T-helper 2 cell (primary cell): ENCODE data around the gene MAPK8.

Source experiments
- DNase-seq, 5 experiments: peaks; one replicate each; pipeline versions ENCODE4 v3.0.0 to v3.0.0-alpha.2; 2012 to 2022

The MAPK8 gene

GRCh38 chr10:48450741-48451466 is 144.4 kb downstream of the MAPK8 start:
- no peak for DNase-seq

GRCh38 chr10:48451969-48452878 is 145.7 kb downstream of the MAPK8 start:
- DNase-seq: no peak

GRCh38 chr10:48452879-48453412 is 146.5 kb downstream of the MAPK8 start:
- no peak for DNase-seq

GRCh38 chr10:48453451-48454301 is 147.2 kb downstream of the MAPK8 start:
- no peak for DNase-seq

- DNase-seq: no peak
Observed at GRCh38 chr10:48454302-48455054, 148.0 kb downstream of the MAPK8 start.

GRCh38 chr10:48455055-48455391 is 148.5 kb downstream of the MAPK8 start:
- DNase-seq: no peak

GRCh38 chr10:48455392-48456151 is 149.1 kb downstream of the MAPK8 start:
- DNase-seq: no peak

- DNase-seq: no peak
Observed at GRCh38 chr10:48456361-48456804, 149.9 kb downstream of the MAPK8 start.

GRCh38 chr10:48456808-48457761 is 150.6 kb downstream of the MAPK8 start:
- DNase-seq: no peak

- no peak for DNase-seq
Observed at GRCh38 chr10:48457949-48458661, 151.6 kb downstream of the MAPK8 start.

- DNase-seq: no peak
Observed at GRCh38 chr10:48458662-48459048, 152.2 kb downstream of the MAPK8 start.

- no peak for DNase-seq
Observed at GRCh38 chr10:48459270-48460150, 153.0 kb downstream of the MAPK8 start.

- DNase-seq: no peak
Observed at GRCh38 chr10:48460182-48460581, 153.7 kb downstream of the MAPK8 start.

GRCh38 chr10:48461623-48462481 is 155.4 kb downstream of the MAPK8 start:
- DNase-seq: no peak

- no peak for DNase-seq
Observed at GRCh38 chr10:48462482-48463020, 156.1 kb downstream of the MAPK8 start.

- no peak for DNase-seq
Observed at GRCh38 chr10:48463318-48464003, 157.0 kb downstream of the MAPK8 start.
